Left lobe of liver (tissue), 2 donors: ENCODE data around the gene SMAD6. TPM values are rescaled to one million over a fixed set of nuclear protein-coding genes. Genes with fewer than 3 reads are reported as not detected.

Experiments
- ATAC-seq: fragments of 200-7000 bp; cut with Tn5 transposase; one replicate; pipeline ENCODE4 v1.9.1; 2020; ENCODE audit warnings: mild to moderate bottlenecking, moderate library complexity
- DNase-seq: peaks from one replicate; pipeline ENCODE4 v3.0.0-alpha.2; 2020; ENCODE audit warnings: low spot score
- total RNA-seq: library from RNA; stranded (reverse); gene quantifications from one replicate; pipeline ENCODE4 v1.2.1, GENCODE V29; 2021
- donor health status: DM: no; HTN: no; CAD: no; lungs with moderate emphysema.
- donor health status: DM: no; HTN: yes; CAD: no.

Gene SMAD6
- total RNA-seq, 1 donor from 2014 or later = 16.2 TPM

DNA sequence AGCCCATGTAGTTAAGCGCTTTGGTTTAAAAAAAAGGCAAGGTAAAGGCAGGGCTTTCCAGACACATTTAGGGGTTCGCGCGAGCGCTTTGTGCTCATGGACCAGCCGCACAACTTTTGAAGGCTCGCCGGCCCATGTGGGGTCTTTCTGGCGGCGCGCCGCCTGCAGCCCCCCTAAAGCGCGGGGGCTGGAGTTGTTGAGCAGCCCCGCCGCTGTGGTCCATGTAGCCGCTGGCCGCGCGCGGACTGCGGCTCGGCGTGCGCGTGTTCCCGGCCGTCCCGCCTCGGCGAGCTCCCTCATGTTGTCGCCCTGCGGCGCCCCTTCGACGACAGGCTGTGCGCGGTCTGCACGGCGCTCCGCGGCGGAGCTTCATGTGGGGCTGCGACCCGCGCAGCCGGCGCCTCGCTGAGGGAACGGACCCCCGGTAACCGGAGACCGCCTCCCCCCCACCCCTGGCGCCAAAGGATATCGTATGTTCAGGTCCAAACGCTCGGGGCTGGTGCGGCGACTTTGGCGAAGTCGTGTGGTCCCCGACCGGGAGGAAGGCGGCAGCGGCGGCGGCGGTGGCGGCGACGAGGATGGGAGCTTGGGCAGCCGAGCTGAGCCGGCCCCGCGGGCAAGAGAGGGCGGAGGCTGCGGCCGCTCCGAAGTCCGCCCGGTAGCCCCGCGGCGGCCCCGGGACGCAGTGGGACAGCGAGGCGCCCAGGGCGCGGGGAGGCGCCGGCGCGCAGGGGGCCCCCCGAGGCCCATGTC lies 927 bp downstream of the SMAD6 start:
- ATAC-seq (no peak), DNase-seq (no peak)

- ATAC-seq (no peak), DNase-seq (peak; percentile 57)
Observed at GRCh38 chr15:66703540-66703941, 1.5 kb downstream of the SMAD6 start.

GRCh38 chr15:66704019-66704802 lies 2.2 kb downstream of the SMAD6 start:
- no peak for ATAC-seq
- DNase-seq = no peak

DNA sequence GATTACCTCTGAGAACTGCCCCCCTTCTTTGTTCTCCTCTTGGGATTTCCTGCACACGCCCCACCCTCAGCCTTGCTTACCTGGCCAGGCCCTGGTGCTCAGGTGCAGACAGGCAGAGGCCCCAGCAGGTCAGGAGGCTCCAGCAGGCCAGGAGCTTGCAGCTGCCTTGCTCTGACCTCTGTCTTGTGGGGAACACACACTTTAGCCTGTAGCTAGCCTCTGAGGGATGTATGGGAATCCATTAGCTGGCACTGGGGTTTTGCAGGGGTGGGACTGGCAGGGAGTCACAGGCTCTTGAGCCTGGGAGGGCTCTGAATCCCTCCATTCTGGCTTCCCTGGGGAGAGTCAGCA lies 2.7 kb downstream of the SMAD6 start:
- DNase-seq (no peak), ATAC-seq (no peak)

GRCh38 chr15:66705277-66706146 lies 3.5 kb downstream of the SMAD6 start:
- no peak for ATAC-seq
- DNase-seq = no peak

DNA sequence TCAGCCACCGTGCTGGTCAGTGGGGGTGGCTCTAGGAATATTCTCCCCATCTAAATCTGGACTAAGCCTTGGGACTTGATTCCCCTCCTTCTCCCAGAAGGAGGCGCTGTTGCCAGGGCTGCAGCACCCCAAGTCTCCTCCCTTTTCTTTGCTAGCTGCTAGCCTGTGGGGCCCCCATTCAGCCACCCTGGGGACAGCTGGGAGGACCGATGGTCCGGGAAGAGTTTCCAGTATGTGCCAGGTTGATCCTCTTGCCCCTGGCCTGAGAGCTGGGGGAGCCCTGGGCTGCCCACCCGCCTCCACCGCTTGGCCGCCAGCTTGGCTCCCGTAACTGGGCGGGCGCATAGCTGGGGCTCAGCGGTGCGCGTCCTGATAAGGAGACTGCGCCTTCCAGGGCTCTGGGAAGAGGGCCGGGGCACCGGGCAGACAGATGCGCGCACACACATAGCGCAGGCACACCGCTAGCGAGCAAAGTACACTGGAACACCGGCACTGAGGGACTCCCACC lies 4.2 kb downstream of the SMAD6 start:
- peak; percentile 4 for ATAC-seq
- DNase-seq = peak; percentile 57

DNA sequence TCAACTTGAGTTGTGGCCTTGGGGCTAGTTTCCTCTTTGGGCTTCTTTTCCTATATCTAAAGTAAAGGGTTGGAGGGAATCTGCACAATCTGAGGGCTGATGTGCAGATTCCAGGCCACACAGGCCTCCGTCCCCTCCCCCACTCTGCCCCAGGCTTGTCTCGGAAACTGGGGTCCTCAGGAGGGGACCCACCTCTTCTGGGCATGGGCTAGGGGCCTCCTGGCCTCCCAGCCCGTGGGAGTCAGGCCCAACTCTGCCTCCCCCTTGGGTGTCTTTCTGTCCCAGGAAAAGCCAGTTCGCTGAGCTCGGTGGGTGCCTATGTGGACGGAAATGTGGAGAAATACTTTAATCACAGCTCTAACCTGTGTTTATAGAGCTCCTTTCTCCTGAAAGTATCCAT lies 4.8 kb downstream of the SMAD6 start:
- ATAC-seq = no peak
- DNase-seq = no peak

DNA sequence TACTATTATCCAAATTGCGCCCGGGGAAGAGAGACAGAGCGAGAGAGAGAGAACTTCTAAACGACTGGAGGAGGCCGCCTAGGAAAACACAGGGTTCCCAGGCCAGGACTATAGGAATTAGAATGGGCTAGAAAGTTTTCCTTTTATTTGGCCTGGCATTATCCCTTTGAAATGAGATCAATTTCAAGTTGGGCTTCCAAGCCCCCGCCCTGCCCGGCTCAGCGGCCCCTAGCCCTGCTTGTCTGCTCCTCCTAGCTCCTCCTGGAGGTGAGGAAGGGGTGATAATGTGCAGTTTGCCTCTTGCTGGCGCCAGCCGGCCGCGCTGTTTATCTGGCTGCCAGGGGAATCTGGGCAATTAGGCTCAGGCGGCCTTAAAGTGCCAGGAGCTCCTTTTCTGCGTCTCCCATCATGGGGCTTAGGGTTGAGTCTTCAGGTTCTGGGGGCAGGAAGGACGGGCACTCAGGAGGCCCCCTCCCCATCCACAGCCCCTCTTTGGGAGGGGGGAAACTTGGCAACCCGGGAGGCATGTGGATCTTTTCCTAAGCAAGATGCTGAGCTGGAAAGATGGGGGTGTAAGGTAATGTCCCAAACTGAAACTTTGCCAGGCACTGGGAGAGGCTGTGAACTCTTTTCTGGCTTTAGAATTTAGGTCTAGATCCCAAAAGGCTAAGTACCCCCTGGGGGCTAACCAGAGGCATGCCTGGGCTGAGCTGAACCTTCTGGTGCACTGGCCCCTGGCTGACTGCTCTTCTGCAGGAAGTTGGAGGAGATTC lies 5.5 kb downstream of the SMAD6 start:
- ATAC-seq (peak; percentile 39), DNase-seq (no peak)

- DNase-seq = no peak
- no peak for ATAC-seq
Observed at GRCh38 chr15:66708389-66708788, 6.4 kb downstream of the SMAD6 start.

GRCh38 chr15:66709884-66710283 lies 7.8 kb downstream of the SMAD6 start:
- ATAC-seq = no peak
- DNase-seq = no peak

- DNase-seq = no peak
- ATAC-seq = no peak
Observed at GRCh38 chr15:66711260-66711659, 9.2 kb downstream of the SMAD6 start.

DNA sequence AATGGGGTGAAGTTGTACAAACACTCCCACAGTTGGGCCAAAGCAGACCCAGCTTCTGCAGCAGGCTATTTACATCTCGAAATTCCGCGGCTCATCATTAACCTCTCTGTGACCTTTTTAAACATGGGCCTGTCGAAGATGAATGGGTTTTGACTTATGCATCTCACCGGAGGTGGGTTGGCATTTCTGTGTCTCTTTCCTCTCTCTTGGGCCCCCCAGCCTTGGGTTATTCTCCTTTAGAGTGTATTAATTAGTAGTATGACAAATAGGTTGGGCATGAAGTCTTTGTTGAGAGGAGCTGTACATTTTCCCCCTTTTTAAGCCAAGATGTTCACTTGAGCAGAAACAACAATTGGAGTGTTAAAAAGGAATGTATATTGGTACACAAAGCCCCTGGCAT lies 9.8 kb downstream of the SMAD6 start:
- no peak for DNase-seq
- ATAC-seq = no peak

GRCh38 chr15:66713843-66714508 lies 11.9 kb downstream of the SMAD6 start:
- no peak for ATAC-seq
- DNase-seq = no peak

GRCh38 chr15:66714543-66714981 lies 12.5 kb downstream of the SMAD6 start:
- ATAC-seq (no peak), DNase-seq (no peak)

DNA sequence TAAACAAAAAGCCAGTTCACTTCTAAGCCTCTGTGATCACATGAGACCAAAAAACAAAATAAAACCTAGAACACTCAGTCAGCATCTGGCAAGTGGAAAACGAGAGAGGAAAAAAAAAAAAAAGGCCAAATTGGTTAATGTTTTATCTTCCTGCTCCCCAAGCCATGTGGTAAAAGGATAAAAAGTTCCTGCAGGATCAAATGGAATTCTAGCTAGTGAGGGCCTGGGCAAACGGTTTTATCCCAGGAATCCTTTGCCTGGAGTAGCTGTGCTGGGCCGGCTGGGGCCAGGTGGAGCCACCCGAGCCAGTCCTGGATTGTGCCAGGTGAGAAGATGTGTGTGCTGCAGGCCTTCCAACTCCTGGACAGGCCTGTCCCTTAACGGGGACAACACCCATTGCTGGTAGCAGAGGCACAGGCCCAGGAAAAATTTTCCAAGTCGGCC lies 13.2 kb downstream of the SMAD6 start:
- ATAC-seq (peak; percentile 84), DNase-seq (peak; percentile 66)

- ATAC-seq (no peak), DNase-seq (no peak)
Observed at GRCh38 chr15:66715720-66716655, 14.0 kb downstream of the SMAD6 start.

DNA sequence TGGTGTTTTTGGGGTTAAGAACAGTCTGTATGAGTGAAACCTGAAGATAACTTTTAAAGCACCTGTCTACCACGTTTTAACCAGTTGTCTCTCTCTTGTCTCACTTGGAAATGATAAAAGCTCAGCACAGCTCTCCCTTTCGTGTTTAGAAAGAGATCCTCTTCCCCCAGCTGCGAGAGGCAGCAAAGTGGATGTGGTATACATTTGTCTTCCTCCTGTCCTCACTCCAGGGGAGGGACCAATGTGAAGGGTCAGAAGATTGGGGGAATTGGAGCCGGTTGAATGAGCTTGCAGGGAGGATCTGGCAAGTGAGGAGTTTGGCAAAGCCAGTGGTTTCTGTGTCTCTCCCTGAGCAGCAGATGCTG lies 14.6 kb downstream of the SMAD6 start:
- DNase-seq = no peak
- ATAC-seq = no peak

GRCh38 chr15:66718220-66718988 lies 16.4 kb downstream of the SMAD6 start:
- DNase-seq (no peak), ATAC-seq (no peak)
